HG03520 (cell line): Measurements from ENCODE around the gene NUDCD3.

Experiments used
- ATAC-seq: cut with Tn5 transposase; IDR thresholded peaks from one replicate; pipeline ENCODE4 v1.9.1; 2021; ENCODE audit warnings: mild to moderate bottlenecking, moderate library complexity; ENCODE audit not compliant: unreplicated experiment

The NUDCD3 gene

GRCh38 chr7:44385434-44386138 lies 104.9 kb downstream of the NUDCD3 start:
- no peak for ATAC-seq

GRCh38 chr7:44384586-44385433 lies 105.6 kb downstream of the NUDCD3 start:
- no peak for ATAC-seq

DNA sequence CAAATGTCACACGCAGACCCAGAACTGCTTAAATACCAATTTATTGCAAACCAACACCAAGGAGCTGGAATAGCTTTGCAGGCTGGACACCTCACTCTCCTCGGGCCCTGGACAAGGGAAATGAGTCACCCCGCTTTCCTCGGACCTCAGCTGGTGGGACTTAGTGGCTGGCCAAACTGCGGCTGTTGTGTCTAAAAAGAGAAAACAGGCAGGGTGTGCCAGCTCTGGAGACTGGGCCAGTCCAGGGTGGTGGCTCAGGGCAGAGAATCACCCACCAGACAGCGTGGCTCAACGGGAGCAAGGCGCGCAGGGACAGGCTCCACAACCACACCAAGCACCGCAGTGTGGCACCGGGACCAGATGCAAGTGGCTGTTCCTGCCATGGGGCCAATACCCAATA lies 106.9 kb downstream of the NUDCD3 start:
- ATAC-seq, result no peak

DNA sequence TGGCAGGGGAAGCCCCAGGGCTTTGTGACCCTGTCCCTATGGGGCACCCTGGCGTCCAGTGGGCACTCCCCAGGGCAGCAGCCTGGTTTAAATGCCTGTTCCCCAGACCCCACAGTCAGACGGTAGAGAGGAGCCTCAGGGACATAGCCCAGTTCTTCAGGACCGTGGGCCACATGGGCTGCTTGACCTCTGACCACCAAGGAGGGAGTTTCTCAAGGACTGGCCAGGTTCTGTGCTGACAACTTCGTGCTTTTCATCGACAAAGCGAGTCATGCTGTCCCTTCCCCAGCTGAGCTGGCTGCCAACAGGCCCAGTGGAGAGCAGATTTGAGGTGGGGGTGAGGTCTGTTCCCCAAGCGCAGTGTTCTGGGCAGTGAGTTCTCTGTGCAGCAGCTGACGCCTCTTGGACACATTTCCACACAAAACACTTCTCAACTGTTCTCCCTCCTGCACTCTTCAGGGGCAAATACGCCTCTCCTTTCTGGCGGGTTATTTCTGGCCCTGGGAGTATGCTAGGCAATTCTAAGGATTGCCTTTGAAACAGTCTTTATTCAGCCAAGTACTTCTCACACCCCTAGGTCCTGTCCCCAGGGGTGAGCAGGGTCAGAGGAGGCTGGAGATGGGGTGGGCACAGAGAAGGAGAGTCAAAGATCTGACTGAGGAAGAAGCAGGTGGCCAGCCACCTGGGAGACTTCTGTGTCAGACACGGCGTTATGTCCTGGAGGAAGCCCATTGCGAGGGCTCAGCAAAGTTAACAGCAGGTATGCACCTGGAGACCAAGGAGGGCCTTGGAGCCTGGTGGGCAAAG lies 107.8 kb downstream of the NUDCD3 start:
- ATAC-seq, result no peak

DNA sequence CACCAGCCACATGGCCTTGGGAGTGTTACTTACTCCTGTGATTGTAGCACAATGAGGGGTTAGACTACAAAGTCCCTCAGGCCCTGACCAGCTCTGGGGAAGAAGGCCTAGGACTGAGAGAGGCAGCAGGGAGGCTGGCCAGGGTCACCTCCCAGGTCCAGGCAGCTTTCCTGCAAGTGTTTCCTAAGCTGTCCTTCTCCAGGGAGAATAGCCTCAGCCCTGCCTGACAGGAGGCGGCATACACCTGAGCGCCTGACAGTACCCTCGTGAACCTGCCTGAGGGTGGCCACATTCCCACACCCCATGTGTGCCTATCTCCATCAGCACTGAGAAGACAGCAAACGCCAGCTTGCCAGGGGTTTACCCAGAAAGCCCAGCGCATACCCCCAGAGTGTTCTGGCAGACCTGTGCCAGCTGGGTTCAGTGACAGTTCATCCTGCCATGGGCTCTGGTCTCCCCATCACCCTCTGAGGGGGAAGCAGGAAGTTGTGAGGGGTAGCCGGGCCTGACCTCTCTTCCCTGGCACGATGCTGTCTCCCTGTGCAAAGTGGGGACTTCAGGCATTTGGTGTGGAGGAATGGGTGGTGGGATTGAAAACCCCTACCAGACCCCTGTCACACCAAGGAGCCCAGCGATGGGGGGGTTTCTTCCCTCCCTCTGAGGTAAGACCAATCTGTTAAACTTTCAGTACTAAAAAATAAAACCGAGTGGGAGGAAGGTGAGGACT lies 108.8 kb downstream of the NUDCD3 start:
- ATAC-seq, result no peak

GRCh38 chr7:44380831-44381493 lies 109.5 kb downstream of the NUDCD3 start:
- no peak for ATAC-seq

GRCh38 chr7:44380189-44380830 lies 110.1 kb downstream of the NUDCD3 start:
- ATAC-seq, result no peak

DNA sequence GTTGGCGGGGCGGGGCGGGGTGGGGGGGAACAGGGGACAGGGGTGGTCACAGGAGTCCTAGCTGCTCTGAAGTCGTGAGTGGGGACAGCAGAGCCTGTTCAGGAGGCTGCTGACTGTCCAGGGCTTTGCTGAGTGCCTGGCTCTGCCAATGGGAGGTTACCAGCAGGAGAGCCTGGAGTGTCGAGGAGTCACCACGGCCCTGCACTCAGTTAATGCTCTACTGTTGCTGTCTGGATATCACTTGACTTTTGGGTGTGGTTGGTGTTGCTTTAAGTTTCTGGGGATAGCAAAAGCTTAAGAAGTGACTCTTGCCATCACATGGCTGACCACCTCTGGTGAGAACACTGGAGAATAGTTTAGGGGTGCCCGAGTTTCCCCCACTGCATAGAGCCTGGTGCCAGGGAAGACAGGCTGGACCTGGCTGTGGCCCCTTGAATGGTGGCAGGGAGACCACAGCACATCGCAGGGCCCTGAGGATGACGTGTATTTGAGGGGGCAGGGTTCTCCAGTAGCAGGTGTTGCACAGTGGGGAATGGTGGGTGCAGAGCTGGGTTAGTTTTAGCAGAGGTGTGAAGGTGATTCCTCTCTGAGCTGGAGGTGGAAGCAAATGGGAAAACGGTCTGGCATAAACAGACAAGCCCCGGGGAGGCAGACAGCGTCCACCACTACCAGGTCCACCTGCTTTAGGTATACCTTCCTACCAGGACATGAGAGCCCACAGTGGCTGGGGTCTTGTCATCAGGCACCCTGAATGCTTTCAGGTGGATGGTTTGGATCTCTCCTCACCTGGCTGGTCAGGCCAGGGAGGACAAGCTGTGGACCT lies 110.9 kb downstream of the NUDCD3 start:
- ATAC-seq, result no peak

GRCh38 chr7:44378744-44379143 lies 111.7 kb downstream of the NUDCD3 start:
- ATAC-seq, result no peak

DNA sequence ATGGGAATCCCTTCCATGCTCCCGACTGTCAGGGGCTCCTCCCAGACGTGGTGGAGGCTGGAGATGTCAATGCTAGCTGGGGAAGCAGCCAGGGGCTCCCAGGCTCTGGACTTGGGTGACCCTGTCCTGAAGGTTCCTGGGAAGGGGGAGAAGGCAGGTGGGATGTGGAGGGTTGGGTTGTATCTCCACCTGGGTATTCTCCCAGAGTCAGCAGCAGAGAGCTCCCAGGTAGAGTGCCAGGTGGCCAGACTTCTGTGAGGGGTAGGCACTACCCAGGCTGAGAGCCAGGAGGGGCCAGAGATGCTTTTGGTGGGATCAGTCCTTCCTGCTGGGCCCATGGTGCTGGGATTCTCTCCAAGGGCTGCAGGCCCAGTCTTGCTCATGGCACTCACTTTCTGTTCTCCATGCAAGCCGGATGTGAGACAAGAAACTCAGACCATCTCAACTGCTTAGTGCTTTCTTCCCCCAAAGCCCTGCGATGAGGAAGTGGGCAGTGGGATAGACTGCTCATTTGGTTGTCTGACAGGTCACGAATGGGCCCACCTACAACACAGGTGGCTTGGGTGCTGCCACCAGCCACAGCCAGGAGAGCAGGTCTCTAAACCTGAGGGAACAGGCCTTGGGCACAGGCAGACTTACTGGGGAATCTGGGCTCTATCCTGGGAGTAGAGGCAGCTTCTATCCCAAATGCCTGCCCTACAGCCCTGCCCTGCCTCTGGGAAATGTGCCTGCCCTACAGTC lies 112.6 kb downstream of the NUDCD3 start:
- peak; percentile 65 for ATAC-seq

- ATAC-seq, result no peak
These were observed 113.4 kb downstream of the NUDCD3 start for GRCh38 chr7:44377134-44377463.

DNA sequence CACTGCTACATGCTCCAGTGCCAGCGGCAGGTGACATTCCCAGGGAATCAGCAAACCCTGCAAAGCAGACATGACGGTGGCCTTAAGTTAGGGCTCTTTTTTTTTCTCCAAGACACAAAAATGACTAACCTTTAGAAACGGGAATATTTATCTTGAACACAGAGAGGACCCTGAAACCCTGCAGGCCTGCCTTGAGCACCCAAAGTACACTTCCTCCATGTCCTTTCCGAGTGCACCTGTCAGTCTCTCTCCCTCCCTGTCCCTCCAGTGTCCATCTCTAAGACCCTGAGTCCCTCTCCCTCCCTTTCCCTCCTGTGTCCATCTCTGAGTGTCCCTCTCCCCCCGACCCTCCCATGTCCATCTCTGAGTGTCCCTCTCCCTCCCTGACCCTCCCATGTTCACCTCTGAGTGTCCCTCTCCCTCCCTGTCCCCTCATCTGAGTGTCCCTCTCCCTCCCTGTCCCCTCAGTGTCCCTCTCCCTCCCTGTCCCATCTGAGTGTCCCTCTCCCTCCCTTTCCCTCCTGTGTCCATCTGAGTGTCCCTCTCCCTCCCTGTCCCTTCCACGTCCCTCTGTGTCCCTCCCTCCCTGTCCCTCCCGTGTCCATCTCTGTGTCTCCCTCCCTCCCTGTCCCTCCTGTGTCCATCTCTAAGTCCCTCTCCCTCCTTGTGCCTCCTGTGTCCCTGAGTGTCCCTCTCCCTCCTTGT lies 113.9 kb downstream of the NUDCD3 start:
- no peak for ATAC-seq

GRCh38 chr7:44375926-44376342 lies 114.5 kb downstream of the NUDCD3 start:
- no peak for ATAC-seq

DNA sequence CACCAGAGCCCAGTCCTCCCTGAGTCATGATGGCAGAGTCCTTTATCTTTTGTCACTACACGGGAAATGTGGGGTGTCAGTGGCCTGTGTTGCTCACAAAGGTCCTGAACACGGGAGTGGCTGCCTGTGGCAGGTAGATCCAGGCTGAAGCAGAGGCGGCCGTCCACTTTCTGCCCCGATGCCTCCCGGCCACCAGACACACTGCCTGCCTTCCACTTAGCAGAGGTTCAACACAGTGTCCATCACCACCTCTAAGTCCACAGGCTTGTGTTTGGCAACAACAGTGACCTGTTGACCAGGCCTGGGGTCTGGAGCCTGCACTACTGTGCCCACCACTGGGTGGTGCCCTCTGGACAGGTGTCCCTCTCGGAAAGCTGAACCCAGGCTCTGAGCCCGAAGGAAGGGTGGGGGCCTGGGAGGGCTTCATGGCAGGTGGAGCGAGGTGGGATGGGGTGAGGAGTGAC lies 115.2 kb downstream of the NUDCD3 start:
- ATAC-seq, result no peak

DNA sequence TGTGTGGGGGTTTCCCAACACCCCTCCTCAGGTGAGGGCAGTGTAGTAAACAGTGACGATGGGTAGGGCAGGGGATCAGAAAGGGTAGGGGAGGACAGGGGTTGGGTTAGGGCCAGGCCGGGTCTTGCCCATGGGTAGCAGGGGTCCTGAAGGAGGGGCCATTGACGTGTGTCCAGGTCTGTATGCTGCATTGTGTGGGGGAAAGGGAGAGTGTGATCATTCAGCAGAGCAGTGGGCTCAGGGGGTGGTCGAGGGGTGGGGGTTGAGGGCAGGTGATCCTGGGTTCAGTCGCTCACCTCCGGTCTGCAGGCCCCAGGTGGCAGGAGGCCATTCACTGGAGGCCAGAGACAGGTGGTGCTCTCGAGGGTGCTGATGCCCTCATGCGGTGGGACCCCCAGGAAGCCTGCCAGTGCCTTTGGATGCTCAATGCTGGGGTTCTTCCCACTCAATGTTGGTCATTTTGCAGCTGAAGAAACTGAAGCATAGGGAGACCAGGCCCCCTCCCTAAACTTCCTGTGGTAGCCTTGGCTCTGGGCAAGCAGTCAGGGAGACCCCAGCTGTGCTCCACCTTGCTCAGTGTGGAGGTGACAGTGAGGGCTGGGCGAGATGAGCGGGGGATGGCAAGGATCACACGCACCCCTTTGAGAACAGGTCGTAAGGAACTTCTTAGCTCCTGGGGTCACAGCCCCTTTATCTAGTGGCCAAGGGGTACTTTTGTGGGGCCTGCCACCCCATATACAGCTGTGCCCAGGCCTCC lies 116.3 kb downstream of the NUDCD3 start:
- no peak for ATAC-seq

DNA sequence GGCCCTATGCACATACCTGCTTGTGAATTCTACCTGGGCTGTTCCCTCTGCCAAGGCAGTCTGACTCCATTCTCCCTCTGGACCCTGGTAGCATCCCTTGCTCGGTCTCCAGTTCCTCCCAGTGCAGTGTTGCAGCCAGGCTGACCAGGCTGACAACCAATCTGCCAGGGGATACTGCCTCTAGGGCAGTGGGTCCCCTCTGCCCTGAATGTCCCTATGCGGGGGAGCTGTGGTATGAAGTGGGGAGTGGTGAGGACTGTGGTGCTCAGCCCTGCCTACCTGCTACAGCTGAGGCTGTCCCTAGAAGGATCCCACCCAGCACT lies 117.1 kb downstream of the NUDCD3 start:
- ATAC-seq, result no peak
